A204.1 (cell line): ENCODE data around the gene CDK5RAP2.

Experiments used
- FAIRE-seq: peaks from 2 replicates; lab custom pipeline; 2012; peaks lifted over from hg19 to GRCh38; lab: Jason Lieb, UNC

Gene CDK5RAP2

DNA sequence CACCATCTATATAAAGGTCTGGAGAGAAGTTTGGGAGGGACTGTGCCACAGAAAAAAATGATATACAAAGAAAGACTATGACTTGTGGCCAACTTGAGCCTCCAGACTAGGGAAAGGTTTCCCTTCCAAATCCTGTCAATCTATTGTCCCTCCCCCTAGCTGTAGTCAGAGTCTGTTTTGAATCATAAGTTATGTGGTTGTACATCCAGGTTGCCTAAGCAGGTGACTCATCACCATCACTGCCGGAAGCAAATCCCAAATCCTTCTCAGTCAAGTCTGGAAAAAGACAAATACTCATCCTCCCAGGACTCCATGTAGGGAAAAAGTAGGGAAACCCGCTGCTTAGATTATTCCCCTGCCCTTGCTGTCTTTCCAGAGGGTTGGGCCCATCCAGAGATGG lies 235.7 kb downstream of the CDK5RAP2 start:
- FAIRE-seq, result no peak

DNA sequence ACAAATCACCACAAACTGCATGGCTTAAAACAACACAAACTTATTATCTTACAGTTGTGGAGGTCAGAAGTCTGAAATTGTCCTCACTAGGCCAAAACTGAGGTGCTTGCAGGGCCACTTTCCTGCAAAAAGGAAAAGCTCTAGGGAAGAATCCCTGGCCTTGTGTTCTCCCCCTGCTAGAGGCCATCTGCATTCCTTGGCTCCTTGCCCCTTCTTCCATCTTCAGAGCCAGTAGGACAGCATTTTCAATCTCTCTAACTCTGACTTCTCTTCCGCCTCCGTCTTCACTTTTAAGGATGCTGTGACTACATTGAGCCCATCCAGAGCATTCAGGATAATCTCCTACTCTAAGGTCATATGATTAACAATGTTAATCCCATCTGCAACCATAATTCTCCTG lies 236.6 kb downstream of the CDK5RAP2 start:
- no peak for FAIRE-seq
